ENCODE results near the gene NCAPG2.
"Not testable (repeated sequence)": the region's sequence is repeated elsewhere in the genome, so short reads cannot be mapped to it uniquely, and the experiment has no call there.

The NCAPG2 gene

GRCh38 chr7:158626289-158626688 lies 78.3 kb downstream of the NCAPG2 start:
- DNase-seq (ENCODE audit: low spot score), result not testable (repeated sequence)

DNA sequence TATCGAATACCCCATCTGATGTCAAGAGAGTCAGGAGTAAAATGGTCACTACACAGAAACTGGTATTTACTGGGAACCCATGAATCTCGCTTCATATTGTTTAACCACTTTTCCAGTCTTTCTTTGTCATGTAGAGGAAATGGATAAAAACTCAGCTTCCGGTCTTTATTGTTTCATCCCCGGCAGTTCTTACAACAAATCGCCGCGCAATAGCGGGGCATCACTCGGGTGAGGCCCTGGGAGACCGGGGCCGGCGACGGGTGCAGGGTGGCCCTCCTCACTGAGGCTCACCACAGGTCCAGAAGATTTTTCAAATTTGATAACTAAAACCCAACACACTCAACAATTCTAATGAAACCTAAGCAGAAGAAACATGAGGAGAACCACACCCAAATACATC lies 81.4 kb downstream of the NCAPG2 start:
- DNase-seq (ENCODE audit: low spot score), result no peak

- no peak for DNase-seq (ENCODE audit: low spot score)
Measured at GRCh38 chr7:158620839-158621441, 83.7 kb downstream of the NCAPG2 start.

- no peak for DNase-seq (ENCODE audit: low spot score)
Measured at GRCh38 chr7:158620418-158620817, 84.2 kb downstream of the NCAPG2 start.

DNA sequence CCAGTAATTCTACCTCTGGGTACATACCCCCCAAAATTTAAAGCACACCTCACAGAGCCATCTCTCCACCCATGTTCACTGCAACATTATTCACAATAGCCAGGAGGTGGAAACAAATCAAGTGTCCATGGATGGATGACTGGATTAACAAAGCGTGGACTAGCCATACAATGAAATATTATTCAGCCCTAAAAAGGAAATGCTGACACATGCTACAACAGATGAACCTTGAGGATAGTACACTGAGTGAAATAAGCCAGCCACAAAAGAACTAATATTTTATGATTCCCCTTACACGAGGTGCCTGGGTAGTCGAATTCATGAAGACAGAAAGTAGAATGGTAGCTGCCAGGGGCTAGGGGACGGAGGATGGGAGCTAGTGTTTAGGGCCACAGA lies 85.9 kb downstream of the NCAPG2 start:
- no peak for DNase-seq (ENCODE audit: low spot score)

DNA sequence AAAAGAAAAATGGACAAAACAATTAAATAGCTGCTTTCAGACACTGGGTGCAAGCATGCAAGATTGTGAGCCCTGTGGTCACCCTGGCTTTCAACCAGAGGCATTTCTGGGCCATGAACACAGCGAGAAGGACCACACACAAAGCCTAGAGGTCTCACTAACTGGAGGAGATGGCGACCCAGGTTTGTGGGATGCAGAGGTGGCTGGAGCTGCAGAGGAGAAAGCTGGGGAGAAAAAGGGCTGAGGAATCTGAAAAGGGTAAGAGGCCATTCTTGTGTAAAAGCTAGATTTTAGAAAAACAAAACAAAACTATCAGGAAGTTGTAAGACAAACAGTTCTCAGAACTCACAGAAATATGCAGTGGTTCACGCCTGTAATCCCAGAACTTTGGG lies 86.9 kb downstream of the NCAPG2 start:
- peak; percentile 47 for DNase-seq (ENCODE audit: low spot score)

DNA sequence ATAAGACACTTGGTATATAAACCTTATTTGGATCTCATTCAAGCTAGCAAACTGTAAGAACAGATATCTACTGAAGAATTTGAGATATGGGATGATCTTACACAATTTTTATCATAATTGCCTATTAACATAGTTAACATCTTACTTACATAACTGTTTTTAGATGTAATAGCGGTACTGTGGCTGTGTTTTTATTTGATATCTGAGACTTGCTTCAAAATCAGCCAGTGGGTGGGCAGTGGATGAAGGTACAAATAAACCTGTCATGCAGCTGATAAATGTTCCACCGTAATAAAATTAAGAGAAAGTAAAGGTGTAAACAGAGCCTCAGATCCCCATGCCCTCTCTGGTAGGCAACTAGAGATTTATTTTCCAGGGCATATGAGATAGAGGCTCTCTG lies 88.6 kb downstream of the NCAPG2 start:
- no peak for DNase-seq (ENCODE audit: low spot score)

DNA sequence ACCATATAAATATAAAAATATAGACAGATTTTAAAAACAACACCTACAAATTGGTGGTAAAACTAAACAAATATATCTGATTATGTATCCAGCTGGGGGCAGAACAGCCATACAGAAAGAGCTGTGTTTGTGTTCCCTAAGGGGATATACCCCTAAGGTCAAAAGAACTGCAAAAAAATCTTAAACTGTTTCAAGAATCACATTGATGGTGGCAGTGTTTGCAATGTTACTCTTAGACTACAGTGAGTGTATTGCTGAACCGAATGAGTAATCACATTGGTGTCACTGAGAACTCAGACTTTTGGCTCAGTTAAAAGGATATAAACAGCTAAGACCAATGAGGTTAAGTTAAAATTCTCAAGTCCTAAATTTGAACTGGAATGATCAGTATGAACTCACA lies 89.9 kb downstream of the NCAPG2 start:
- DNase-seq (ENCODE audit: low spot score), result no peak

GRCh38 chr7:158613481-158613880 lies 91.1 kb downstream of the NCAPG2 start:
- DNase-seq (ENCODE audit: low spot score), result no peak

GRCh38 chr7:158612546-158612945 lies 92.1 kb downstream of the NCAPG2 start:
- no peak for DNase-seq (ENCODE audit: low spot score)

- DNase-seq (ENCODE audit: low spot score), result no peak
Measured at GRCh38 chr7:158611541-158611940, 93.1 kb downstream of the NCAPG2 start.

GRCh38 chr7:158609313-158609974 lies 95.2 kb downstream of the NCAPG2 start:
- no peak for DNase-seq (ENCODE audit: low spot score)

- DNase-seq (ENCODE audit: low spot score), result no peak
Measured at GRCh38 chr7:158607563-158607962, 97.0 kb downstream of the NCAPG2 start.

DNA sequence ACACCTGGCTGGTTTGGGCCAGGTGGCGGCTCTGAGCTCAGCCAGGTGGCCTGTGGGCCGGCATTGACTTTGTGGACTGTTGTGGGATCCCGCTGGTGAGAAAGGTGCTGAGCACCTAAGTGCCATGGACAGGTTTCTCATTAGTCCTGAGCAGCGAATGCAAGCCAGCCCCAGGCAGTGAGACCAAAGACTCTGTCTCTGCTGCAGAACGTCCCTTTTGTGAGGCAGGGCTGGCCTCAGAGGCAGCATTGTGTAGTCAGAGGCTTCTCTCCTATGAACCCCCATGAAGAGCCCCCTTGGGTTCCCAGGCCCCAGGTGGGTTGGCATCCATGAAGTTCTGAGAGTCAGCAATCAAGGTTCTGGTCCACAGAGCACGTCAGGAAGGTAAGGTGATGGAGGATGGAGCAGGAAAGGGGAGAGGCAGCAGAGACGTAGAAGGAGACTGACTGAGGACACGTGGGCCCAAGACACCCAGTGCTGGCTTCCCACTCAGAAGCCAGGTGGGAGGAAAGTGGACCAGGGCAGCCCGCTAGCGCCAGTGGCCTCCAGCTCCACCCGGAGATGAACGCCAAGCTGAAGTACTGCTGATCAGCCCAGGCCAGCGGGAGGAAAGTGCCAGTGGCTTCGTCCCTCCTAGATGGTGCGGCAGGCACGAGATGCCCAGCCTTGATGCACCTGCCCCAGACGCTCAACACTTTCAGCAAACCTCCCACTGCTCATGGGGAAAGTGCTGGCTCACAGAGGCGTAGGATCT lies 97.8 kb downstream of the NCAPG2 start:
- DNase-seq (ENCODE audit: low spot score), result no peak

- no peak for DNase-seq (ENCODE audit: low spot score)
Measured at GRCh38 chr7:158606129-158606528, 98.5 kb downstream of the NCAPG2 start.

DNA sequence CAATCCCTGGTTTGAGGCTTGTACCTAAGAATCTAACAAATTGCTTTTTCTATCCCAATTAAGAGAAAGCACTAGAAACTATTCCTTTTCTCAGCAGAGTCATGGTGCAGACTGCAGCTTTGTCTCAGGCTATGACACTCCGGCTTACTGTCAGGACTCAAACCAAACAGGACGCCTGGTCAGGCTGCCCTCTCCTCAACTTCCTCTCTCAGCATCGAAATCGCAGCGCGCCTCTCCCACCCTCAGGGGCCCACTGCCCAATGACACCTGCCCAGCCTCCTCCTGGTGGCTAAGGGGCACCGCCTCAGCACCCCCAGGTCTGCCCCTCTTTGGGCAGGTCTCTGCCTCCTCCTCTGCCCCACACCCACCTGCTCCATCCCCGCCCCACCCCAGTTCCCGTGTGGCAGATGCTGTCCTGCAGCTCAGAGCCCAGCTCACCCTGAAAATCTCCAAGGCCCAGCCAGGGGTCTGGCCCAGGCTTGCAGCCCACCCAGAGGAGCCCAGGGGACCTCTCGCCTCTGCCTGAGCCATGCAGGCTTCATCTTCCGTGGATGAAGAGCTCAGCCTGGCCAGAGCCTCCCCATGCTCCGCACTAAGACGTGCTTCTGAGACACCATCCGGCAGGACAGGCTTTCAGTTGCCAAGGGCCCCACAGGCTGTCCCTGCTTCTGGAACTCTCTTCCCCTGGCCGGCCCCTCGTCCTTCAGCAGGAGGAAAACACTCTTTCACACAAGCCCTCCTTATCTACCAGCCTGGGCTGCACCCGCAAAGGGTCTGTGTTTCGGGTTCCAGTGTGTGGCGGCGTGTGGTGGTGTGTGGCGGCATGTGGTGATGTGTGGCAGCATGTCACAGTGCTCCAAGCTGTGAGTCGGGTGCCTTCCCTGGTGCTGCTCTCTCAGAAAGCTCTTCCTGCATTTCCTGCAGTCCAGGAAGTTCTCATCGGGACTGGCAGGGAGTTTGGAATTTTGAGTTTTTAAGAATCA lies 100.5 kb downstream of the NCAPG2 start:
- DNase-seq (ENCODE audit: low spot score), result no peak

DNA sequence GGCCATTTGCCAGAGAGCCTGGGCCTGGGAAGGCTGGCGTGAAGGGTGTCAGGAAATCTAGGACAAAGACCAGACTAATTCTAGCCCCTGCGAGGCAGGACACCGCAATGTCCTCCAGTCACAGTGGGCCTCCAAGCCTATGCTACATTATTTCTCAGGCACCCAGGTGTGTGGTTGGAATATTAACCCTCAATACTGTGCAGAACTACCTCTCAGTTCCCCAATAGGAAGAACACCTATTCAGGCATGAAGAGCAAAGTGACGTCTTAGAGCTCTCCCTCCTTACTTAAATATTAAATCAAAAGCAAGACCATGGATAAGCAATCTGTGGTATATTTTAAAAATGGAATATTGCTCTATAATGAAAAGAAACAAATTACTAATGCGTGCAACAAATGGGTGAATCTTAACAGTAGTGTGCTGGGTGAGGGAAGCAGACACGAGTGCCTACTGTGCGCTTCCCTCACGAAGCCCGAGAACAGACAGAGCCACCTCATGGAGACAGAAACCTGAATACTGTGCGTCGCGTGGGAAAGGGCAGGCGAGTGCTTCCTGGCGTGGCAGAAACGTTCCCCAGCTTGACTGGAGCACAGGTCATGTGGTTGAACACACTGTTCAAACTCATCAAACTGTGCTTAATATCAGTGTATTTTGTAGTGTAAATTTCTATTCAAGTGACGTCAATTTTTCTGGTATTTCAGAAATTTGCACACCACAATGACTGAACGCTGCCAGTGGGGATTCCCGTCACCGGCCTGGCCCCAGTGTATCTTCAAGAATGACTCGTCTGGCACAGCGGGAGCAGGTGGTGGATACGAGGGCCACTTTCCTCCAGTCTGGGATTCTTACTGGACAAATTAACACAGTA lies 101.5 kb downstream of the NCAPG2 start:
- DNase-seq (ENCODE audit: low spot score), result no peak

DNA sequence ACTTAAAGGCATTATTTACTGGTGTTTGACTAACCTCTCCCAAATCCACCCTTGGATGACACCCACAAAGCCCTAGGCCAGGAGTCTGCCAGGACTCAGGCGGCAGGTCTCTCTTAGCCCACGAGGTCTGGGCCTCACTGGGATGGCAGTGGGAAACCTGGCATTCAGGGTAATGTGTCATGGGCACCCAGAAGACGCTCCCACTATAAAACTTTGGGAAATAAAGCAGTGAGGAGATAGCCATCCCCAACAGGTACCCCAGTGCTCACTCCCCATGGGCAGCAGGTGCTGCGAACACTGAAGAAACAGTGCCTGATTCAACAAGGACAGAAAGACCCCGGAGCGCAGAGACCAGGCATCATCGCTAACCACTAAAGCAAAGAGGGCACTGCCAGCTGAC lies 102.6 kb downstream of the NCAPG2 start:
- no peak for DNase-seq (ENCODE audit: low spot score)

- no peak for DNase-seq (ENCODE audit: low spot score)
Measured at GRCh38 chr7:158601090-158601489, 103.5 kb downstream of the NCAPG2 start.

DNA sequence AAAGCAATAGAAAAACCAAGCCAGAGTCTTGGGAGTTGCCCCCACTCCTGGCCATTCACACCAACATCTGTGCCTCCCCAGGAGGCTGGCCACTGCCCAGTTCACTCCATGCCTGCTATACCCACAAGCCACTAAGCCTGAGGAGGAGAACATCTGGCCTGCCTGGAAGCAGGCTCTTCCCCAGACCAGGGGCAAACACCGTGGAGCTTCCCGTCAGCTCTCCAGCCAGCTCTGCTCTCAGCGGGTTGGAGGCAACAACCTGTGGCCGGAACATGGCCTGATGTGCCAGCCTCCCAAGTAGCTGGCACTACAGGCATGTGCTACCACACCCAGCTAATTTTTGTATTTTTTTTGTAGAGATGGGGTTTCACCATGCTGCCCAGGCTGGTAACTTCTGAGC lies 107.9 kb downstream of the NCAPG2 start:
- DNase-seq (ENCODE audit: low spot score), result no peak

- DNase-seq (ENCODE audit: low spot score), result no peak
Measured at GRCh38 chr7:158596309-158596708, 108.3 kb downstream of the NCAPG2 start.
